Keratinocyte (primary cell): Measurements from ENCODE around the gene ACTN4. TPM values are rescaled to one million over a fixed set of nuclear protein-coding genes. Genes with fewer than 3 reads are reported as not detected.

Experiments
- DNase-seq: peaks from one replicate; pipeline ENCODE4 v3.0.0-alpha.2; 2011; ENCODE audit warnings: low read depth, missing footprints, low spot score
- FAIRE-seq: peaks from 2 replicates; lab custom pipeline; 2011; peaks lifted over from hg19 to GRCh38; lab: Jason Lieb, UNC
- H2AFZ ChIP-seq: 2 replicates; pipeline ENCODE4 v1.6.0; 2012; ENCODE audit warnings: low read length, control low read depth, inconsistent platforms; ENCODE audit not compliant: control insufficient read depth
- H3K27ac ChIP-seq: 2 replicates; pipeline ENCODE4 v1.5.1; 2011; ENCODE audit warnings: low read length; ENCODE audit not compliant: control insufficient read depth, insufficient read depth
- H3K27me3 ChIP-seq: 3 replicates; pipeline ENCODE4 v1.6.0; 2011; ENCODE audit warnings: low read length; ENCODE audit not compliant: control insufficient read depth, insufficient read depth; ENCODE audit errors: extremely low read depth
- H3K36me3 ChIP-seq, 2 experiments: 2 replicates in 1 of 2; 3 replicates in 1 of 2; pipeline ENCODE4 v1.5.1; 2011; ENCODE audit warnings: low read length in 2 of 2, mild to moderate bottlenecking in 1 of 2; ENCODE audit not compliant: control insufficient read depth in 2 of 2, insufficient read depth in 2 of 2; ENCODE audit errors: extremely low read depth in 1 of 2
- H3K4me1 ChIP-seq: 3 replicates; pipeline ENCODE4 v1.5.1; 2011; ENCODE audit warnings: low read length; ENCODE audit not compliant: control insufficient read depth, insufficient read depth; ENCODE audit errors: extremely low read depth
- H3K4me2 ChIP-seq: 3 replicates; pipeline ENCODE4 v1.6.0; 2011; ENCODE audit warnings: low read depth, low read length; ENCODE audit not compliant: control insufficient read depth, insufficient read depth; ENCODE audit errors: extremely low read depth
- H3K4me3 ChIP-seq, 3 experiments: fragments of 200-600 bp in 1 of 3; sonication (generic) in 1 of 3; 2 replicates in 2 of 3; 3 replicates in 1 of 3; pipeline ENCODE4 v1.5.1; 2011 to 2016; ENCODE audit warnings: low read length in 3 of 3, mild to moderate bottlenecking in 3 of 3, control low read depth in 2 of 3, inconsistent platforms in 1 of 3, low read depth in 1 of 3, mixed read lengths in 1 of 3, mixed run types in 1 of 3, moderate library complexity in 1 of 3; ENCODE audit not compliant: control insufficient read depth in 2 of 3, insufficient read depth in 2 of 3; ENCODE audit errors: extremely low read depth in 1 of 3
- H3K79me2 ChIP-seq: 2 replicates; pipeline ENCODE4 v1.6.0; 2012; ENCODE audit warnings: low read length; ENCODE audit not compliant: control insufficient read depth, insufficient read depth
- H3K9ac ChIP-seq: 3 replicates; pipeline ENCODE4 v1.6.0; 2011; ENCODE audit warnings: low read length; ENCODE audit not compliant: control insufficient read depth, insufficient read depth; ENCODE audit errors: extremely low read depth
- H3K9me1 ChIP-seq: 3 replicates; pipeline ENCODE4 v1.6.0; 2011; ENCODE audit warnings: low read length; ENCODE audit not compliant: control insufficient read depth, insufficient read depth; ENCODE audit errors: extremely low read depth
- H3K9me3 ChIP-seq: 2 replicates; pipeline ENCODE4 v1.5.1; 2012; ENCODE audit warnings: low read depth, low read length; ENCODE audit not compliant: control insufficient read depth
- H4K20me1 ChIP-seq: 3 replicates; pipeline ENCODE4 v1.6.0; 2011; ENCODE audit warnings: low read length; ENCODE audit not compliant: control insufficient read depth, insufficient read depth; ENCODE audit errors: extremely low read depth
- CTCF ChIP-seq, 3 experiments: IDR thresholded peaks in 1 of 3; conservative IDR thresholded peaks in 1 of 3; optimal IDR thresholded peaks in 1 of 3; 2 replicates in 2 of 3; 3 replicates in 1 of 3; pipeline versions ENCODE3 to v1.5.1; 2011; ENCODE audit warnings: low read length in 3 of 3, mild to moderate bottlenecking in 3 of 3, moderate library complexity in 2 of 3, control low read depth in 1 of 3, inconsistent platforms in 1 of 3; ENCODE audit not compliant: insufficient read depth in 2 of 3; ENCODE audit errors: extremely low read depth in 1 of 3
- EZH2 ChIP-seq: IDR thresholded peaks from one replicate; pipeline ENCODE4 v1.6.1; 2012; ENCODE audit warnings: inconsistent platforms, mild to moderate bottlenecking, low read length, moderate library complexity
- dilution Hi-C: fragments of 300-500 bp; cut with MboI; formaldehyde crosslinking; loops from one replicate; pipeline ENCODE4 v1.7.0; 2020; ENCODE audit warnings: low sequenced_read_pairs; ENCODE audit not compliant: extremely low pct_ligation_motif_present
- polyA plus RNA-seq, 5 experiments: library from polyadenylated mRNA; depleted of rRNA in 3 of 5; stranded (reverse) in 3 of 5; stranded (forward) in 1 of 5; unstranded in 1 of 5; fragments of >200 nt; gene quantifications; 1 replicate in 1 of 5; 2 replicates in 3 of 5; 3 replicates in 1 of 5; pipeline versions ENCODE4 v1.2.1 to v1.2.3, GENCODE V29; 2011 to 2012; ENCODE audit warnings: missing spikeins in 2 of 5, low read depth in 1 of 5, low replicate concordance in 1 of 5

ACTN4 gene
- polyA plus RNA-seq, 1 donor (not counting 4 experiments of a cell fraction or from before 2014, with no cell fraction given) = 463 TPM

GRCh38 chr19:38734176-38734425 is 86.7 kb downstream of the ACTN4 start:
- DNase-seq (no peak), FAIRE-seq (no peak)
- peak overlapping the region; percentile 3 for H3K9ac ChIP-seq
- H4K20me1 ChIP-seq = no peaks in the 10 kb centered on the region
- H3K9me3 ChIP-seq = no peaks in the 10 kb centered on the region
- peaks cover 3% of the 10 kb centered on the region for H3K9me1 ChIP-seq
- no peak for TF ChIP-seq EZH2
- no peak for TF ChIP-seq CTCF (optimal IDR thresholded peaks at IDR 0.05 in 1 of 3, IDR thresholded peaks at IDR 0.05 in 1 of 3, conservative IDR thresholded peaks at IDR 0.05 in 1 of 3; ENCODE audit: extremely low read depth in 1 of 3, insufficient read depth in 2 of 3, low read length in 3 of 3)
- peaks cover 7 to 23% of the 10 kb centered on the region in 2 experiments for H3K36me3 ChIP-seq
- H2AFZ ChIP-seq = no peak overlapping the region
- peak overlapping the region; percentile 16 for H3K4me2 ChIP-seq
- no peak overlapping the region for H3K4me3 ChIP-seq
- H3K79me2 ChIP-seq = no peaks in the 10 kb centered on the region
- dilution Hi-C loops = no loop called here
- peaks cover 24% of the 10 kb centered on the region for H3K4me1 ChIP-seq
- H3K27me3 ChIP-seq = no peaks in the 10 kb centered on the region
- H3K27ac ChIP-seq = peak overlapping the region; percentile 48

GRCh38 chr19:38734426-38735256 is 87.2 kb downstream of the ACTN4 start:
- Histone ChIP-seq H3K4me1 (peaks cover 27% of the 10 kb centered on the region), H3K9me1 (peaks cover 3% of the 10 kb centered on the region), H2AFZ (no peak overlapping the region), H3K36me3 (peaks cover 7 to 20% of the 10 kb centered on the region in 2 experiments), H3K9ac (peak overlapping the region; percentile 3), H4K20me1 (no peaks in the 10 kb centered on the region), H3K27me3 (no peaks in the 10 kb centered on the region), H3K4me3 (peak overlapping the region in 2 of 3 experiments; percentile 25 to 37), H3K79me2 (no peaks in the 10 kb centered on the region), H3K9me3 (no peaks in the 10 kb centered on the region), H3K27ac (peak overlapping the region; percentile 48), H3K4me2 (peak overlapping the region; percentile 32)
- TF ChIP-seq EZH2 (no peak), CTCF (optimal IDR thresholded peaks at IDR 0.05 in 1 of 3, IDR thresholded peaks at IDR 0.05 in 1 of 3, conservative IDR thresholded peaks at IDR 0.05 in 1 of 3; ENCODE audit: extremely low read depth in 1 of 3, insufficient read depth in 2 of 3, low read length in 3 of 3) (no peak)
- dilution Hi-C loops = no loop called here
- DNase-seq = no peak
- peak; percentile 66 for FAIRE-seq
